ENCODE data around the gene FOSL1. TPM values are rescaled to one million over a fixed set of nuclear protein-coding genes. Genes with fewer than 3 reads are reported as not detected.

The FOSL1 gene
- total RNA-seq, 1 donor from 2014 or later, result 2.2 TPM

GRCh38 chr11:65945430-65945911 lies 45.3 kb upstream of the FOSL1 start, which contains the start of gene TSGA10IP:
TSGA10IP (plus strand) TSS chr11:65945480; CDS start chr11:65945676, 196 bp downstream.
- Histone ChIP-seq H3K9me3 (no peaks in the 10 kb centered on the region), H3K36me3 (no peaks in the 10 kb centered on the region), H3K27me3 (ENCODE audit: low read depth) (no peaks in the 10 kb centered on the region), H3K4me1 (no peaks in the 10 kb centered on the region), H3K27ac (no peak within 1 kb of the TSS), H3K4me3 (no peak within 1 kb of the TSS)
- intact Hi-C loops (cut with DNase I), result no loop called here
- TF ChIP-seq, protein P1, sequence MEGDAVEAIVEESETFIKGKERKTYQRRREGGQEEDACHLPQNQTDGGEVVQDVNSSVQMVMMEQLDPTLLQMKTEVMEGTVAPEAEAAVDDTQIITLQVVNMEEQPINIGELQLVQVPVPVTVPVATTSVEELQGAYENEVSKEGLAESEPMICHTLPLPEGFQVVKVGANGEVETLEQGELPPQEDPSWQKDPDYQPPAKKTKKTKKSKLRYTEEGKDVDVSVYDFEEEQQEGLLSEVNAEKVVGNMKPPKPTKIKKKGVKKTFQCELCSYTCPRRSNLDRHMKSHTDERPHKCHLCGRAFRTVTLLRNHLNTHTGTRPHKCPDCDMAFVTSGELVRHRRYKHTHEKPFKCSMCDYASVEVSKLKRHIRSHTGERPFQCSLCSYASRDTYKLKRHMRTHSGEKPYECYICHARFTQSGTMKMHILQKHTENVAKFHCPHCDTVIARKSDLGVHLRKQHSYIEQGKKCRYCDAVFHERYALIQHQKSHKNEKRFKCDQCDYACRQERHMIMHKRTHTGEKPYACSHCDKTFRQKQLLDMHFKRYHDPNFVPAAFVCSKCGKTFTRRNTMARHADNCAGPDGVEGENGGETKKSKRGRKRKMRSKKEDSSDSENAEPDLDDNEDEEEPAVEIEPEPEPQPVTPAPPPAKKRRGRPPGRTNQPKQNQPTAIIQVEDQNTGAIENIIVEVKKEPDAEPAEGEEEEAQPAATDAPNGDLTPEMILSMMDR (IDR thresholded peaks at IDR 0.05), result no peak
- no peak for DNase-seq
- no peak for ATAC-seq

GRCh38 chr11:65944767-65945166 lies 44.6 kb upstream of the FOSL1 start:
- DNase-seq, result no peak
- TF ChIP-seq, protein P1 (IDR thresholded peaks at IDR 0.05), result no peak
- ATAC-seq, result no peak
- H3K4me1 ChIP-seq, result no peaks in the 10 kb centered on the region
- H3K36me3 ChIP-seq, result no peaks in the 10 kb centered on the region
- H3K9me3 ChIP-seq, result no peaks in the 10 kb centered on the region
- H3K27ac ChIP-seq, result no peak overlapping the region
- intact Hi-C loops (cut with DNase I), result no loop called here
- no peak overlapping the region for H3K4me3 ChIP-seq
- H3K27me3 ChIP-seq (ENCODE audit: low read depth), result no peaks in the 10 kb centered on the region

DNA sequence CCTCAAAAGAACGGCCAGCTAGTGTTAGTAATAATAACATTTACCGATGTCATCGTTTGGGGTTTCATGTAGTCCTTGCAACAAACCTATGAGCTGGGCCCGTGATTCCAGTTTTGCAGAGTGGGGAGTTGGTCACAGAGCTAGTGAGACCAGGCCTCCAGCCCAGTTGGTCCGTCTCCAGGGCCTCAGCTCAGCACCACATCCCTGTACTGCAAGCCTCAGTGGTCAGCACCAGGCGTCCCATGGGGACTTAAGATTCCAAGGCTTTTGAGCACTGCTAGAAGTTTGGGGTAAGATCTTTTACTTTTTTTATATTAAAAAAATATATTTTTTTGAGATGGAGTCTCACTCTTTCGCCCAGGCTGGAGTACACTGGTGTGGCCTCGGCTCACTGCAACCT lies 44.0 kb upstream of the FOSL1 start:
- intact Hi-C loops (cut with DNase I), result no loop called here
- ATAC-seq (no peak), DNase-seq (no peak)
- Histone ChIP-seq H3K36me3 (no peaks in the 10 kb centered on the region), H3K4me3 (no peak overlapping the region), H3K27me3 (ENCODE audit: low read depth) (no peaks in the 10 kb centered on the region), H3K4me1 (no peaks in the 10 kb centered on the region), H3K27ac (no peak overlapping the region), H3K9me3 (no peaks in the 10 kb centered on the region)
- TF ChIP-seq, protein P1 (IDR thresholded peaks at IDR 0.05), result no peak

DNA sequence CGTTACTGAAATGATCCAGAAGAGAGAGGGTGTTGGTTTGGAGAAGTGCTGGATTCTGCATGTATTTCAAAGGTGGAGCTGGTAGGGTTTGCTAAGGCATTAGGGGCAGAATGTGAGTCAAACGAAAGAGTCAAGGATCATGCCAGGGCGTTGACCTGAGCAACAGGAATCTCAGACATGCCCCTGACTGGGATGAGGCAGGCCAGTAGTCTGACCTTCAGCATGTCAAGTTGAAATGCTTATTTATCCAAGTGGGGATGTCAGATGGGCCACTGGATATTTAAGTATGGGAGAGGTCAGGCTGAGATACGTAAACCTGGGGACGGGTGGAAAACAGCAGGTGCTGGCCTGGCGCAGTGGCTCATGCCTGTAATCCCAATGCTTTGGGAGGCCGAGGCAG lies 42.3 kb upstream of the FOSL1 start:
- no peaks in the 10 kb centered on the region for H3K9me3 ChIP-seq
- no peaks in the 10 kb centered on the region for H3K36me3 ChIP-seq
- no peaks in the 10 kb centered on the region for H3K4me1 ChIP-seq
- TF ChIP-seq, protein P1 (IDR thresholded peaks at IDR 0.05), result no peak
- no peak overlapping the region for H3K27ac ChIP-seq
- ATAC-seq, result no peak
- no peaks in the 10 kb centered on the region for H3K27me3 ChIP-seq (ENCODE audit: low read depth)
- DNase-seq, result no peak
- H3K4me3 ChIP-seq, result no peak overlapping the region
- intact Hi-C loops (cut with DNase I), result no loop called here

DNA sequence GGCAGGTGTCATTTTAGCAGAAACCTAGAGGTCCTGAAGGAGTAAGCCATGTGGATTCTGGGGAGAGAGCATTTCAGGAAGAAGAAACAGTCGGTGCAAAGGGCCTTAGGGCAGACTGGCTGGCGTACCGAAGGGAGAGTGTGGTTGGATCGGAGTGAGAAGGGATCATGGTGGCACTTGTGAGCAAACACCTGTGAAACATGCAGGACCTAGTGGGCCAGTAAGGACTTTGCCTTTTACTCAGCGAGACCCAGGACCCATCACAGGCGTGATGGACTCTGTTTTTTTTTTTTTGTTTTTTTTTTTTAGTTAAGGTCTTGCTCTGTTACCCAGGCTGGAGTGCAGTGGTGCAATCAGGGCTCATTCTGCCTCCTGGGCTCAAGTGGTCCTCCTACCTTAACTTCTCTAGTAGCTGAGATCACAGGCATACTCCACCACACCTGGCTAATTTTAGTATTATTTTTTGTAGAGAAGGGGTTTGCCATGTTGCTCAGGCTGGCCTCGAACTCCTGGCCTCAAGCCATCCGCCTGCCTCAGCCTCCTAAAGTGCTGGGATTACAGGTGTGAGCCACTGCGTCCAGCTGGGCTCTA lies 41.6 kb upstream of the FOSL1 start:
- H3K27ac ChIP-seq, result peak overlapping the region; percentile 76
- no peaks in the 10 kb centered on the region for H3K4me1 ChIP-seq
- H3K4me3 ChIP-seq, result no peak overlapping the region
- no peak for DNase-seq
- peak; percentile 44 for ATAC-seq
- no peaks in the 10 kb centered on the region for H3K36me3 ChIP-seq
- H3K27me3 ChIP-seq (ENCODE audit: low read depth), result no peaks in the 10 kb centered on the region
- intact Hi-C loops (cut with DNase I), result no loop called here
- no peaks in the 10 kb centered on the region for H3K9me3 ChIP-seq
- TF ChIP-seq, protein P1 (IDR thresholded peaks at IDR 0.05), result no peak

Data from lower lobe of right lung (tissue), 2 donors.